MCF 10A (cell line): ENCODE data around the gene CEPT1. TPM values are rescaled to one million over a fixed set of nuclear protein-coding genes. Genes with fewer than 3 reads are reported as not detected.

ENCODE experiments used
- BruUV-seq: library from RNA; stranded (reverse); fragments of 400-500 nt; replicated peaks from 2 replicates; lab custom pipeline; 2021; lab: Mats Ljungman, UMichigan
- CTCF ChIA-PET: fragments of 300-600 bp; sonication (Branson Sonifier 250); formaldehyde crosslinking; extraction: SDS; loops from one replicate; lab custom pipeline; 2021; ENCODE audit warnings: antibody characterized with exemption, inconsistent platforms; lab: Yijun Ruan, JAX
- POLR2A ChIA-PET: fragments of 300-600, 350-650 bp; sonication (Branson Sonifier 250); formaldehyde crosslinking; extraction: SDS; loops from one replicate; lab custom pipeline; 2020; ENCODE audit warnings: antibody characterized with exemption, inconsistent platforms; lab: Yijun Ruan, JAX
- DNase-seq: peaks from one replicate; pipeline ENCODE4 v3.0.0-alpha.2; 2018; ENCODE audit not compliant: unreplicated experiment
- H3K27ac Mint-ChIP-seq: one replicate; pipeline ENCODE4 v1.8.0; 2022; ENCODE audit warnings: mild to moderate bottlenecking, low read depth, mixed read lengths; ENCODE audit not compliant: unreplicated experiment
- H3K27me3 Mint-ChIP-seq: one replicate; pipeline ENCODE4 v1.8.0; 2022; ENCODE audit warnings: mixed read lengths; ENCODE audit not compliant: insufficient read depth, unreplicated experiment
- H3K36me3 Mint-ChIP-seq: one replicate; pipeline ENCODE4 v1.8.0; 2022; ENCODE audit warnings: mild to moderate bottlenecking, moderate library complexity, mixed read lengths; ENCODE audit not compliant: insufficient read depth, unreplicated experiment
- H3K4me1 Mint-ChIP-seq: one replicate; pipeline ENCODE4 v1.8.0; 2022; ENCODE audit warnings: mixed read lengths; ENCODE audit not compliant: insufficient read depth, unreplicated experiment
- H3K4me3 Mint-ChIP-seq: one replicate; pipeline ENCODE4 v1.8.0; 2022; ENCODE audit warnings: mild to moderate bottlenecking, moderate library complexity, mixed read lengths; ENCODE audit not compliant: unreplicated experiment
- H3K9me3 Mint-ChIP-seq: one replicate; pipeline ENCODE4 v1.8.0; 2022; ENCODE audit warnings: mixed read lengths; ENCODE audit not compliant: unreplicated experiment
- CTCF ChIP-seq: fragments of 200-600 bp; IDR thresholded peaks from one replicate; pipeline ENCODE4 v1.8.0; 2022; ENCODE audit warnings: antibody characterized with exemption, mild to moderate bottlenecking; ENCODE audit not compliant: unreplicated experiment
- intact Hi-C: fragments of 100-400 bp; cut with micrococcal nuclease; formaldehyde crosslinking; loops from 2 replicates; pipeline ENCODE4 v1.14.1; 2022
- total RNA-seq: library from RNA; stranded (reverse); gene quantifications from 2 replicates; pipeline ENCODE4 v1.2.3, GENCODE V29; 2022

The CEPT1 gene
- total RNA-seq, 1 experiment from 2014 or later = 45.0 TPM

GRCh38 chr1:111145963-111146768 is 6.1 kb downstream of the CEPT1 start:
- H3K9me3 Mint-ChIP-seq = no peaks in the 10 kb centered on the region
- H3K4me1 Mint-ChIP-seq = peaks cover 41% of the 10 kb centered on the region
- CTCF ChIA-PET = interaction anchor here (0.7 kb wide), 1 partner anchor 115 kb away, joined by 3 read pairs; no protein-coding TSS in a partner anchor
- peak overlapping the region; percentile 1 for H3K27ac Mint-ChIP-seq
- no peak for DNase-seq
- intact Hi-C loops = no loop called here
- no peaks in the 10 kb centered on the region for H3K27me3 Mint-ChIP-seq
- no TSS peak for BruUV-seq
- peaks cover 52% of the 10 kb centered on the region for H3K36me3 Mint-ChIP-seq
- H3K4me3 Mint-ChIP-seq = no peak overlapping the region
- no peak for TF ChIP-seq CTCF
- POLR2A ChIA-PET = interaction anchor here (0.7 kb wide), 1 partner anchor 218 kb away, joined by 3 read pairs; no protein-coding TSS in a partner anchor

GRCh38 chr1:111147948-111148347 is 7.9 kb downstream of the CEPT1 start:
- no peaks in the 10 kb centered on the region for H3K27me3 Mint-ChIP-seq
- intact Hi-C loops = no loop called here
- H3K4me1 Mint-ChIP-seq = peaks cover 28% of the 10 kb centered on the region
- no peaks in the 10 kb centered on the region for H3K9me3 Mint-ChIP-seq
- no peak for DNase-seq
- TF ChIP-seq CTCF = no peak
- H3K27ac Mint-ChIP-seq = no peak overlapping the region
- peaks cover 65% of the 10 kb centered on the region for H3K36me3 Mint-ChIP-seq
- CTCF ChIA-PET = interaction anchor here (1.5 kb wide), 1 partner anchor 117 kb away, joined by 7 read pairs; no protein-coding TSS in a partner anchor
- no TSS peak for BruUV-seq
- POLR2A ChIA-PET = interaction anchor here (1.4 kb wide), 1 partner anchor 8 kb away, joined by 4 read pairs; the partner anchor contains the start of genes CEPT1 and DRAM2
- no peak overlapping the region for H3K4me3 Mint-ChIP-seq

GRCh38 chr1:111148376-111148881 is 8.4 kb downstream of the CEPT1 start:
- DNase-seq = no peak
- Mint-ChIP-seq H3K27ac (no peak overlapping the region), H3K9me3 (no peaks in the 10 kb centered on the region), H3K4me1 (peaks cover 24% of the 10 kb centered on the region), H3K36me3 (peaks cover 69% of the 10 kb centered on the region), H3K4me3 (no peak overlapping the region), H3K27me3 (no peaks in the 10 kb centered on the region)
- POLR2A ChIA-PET = interaction anchor here (1.4 kb wide), 1 partner anchor 9 kb away, joined by 4 read pairs; the partner anchor contains the start of genes CEPT1 and DRAM2
- intact Hi-C loops = no loop called here
- BruUV-seq = no TSS peak
- CTCF ChIA-PET = interaction anchor here (0.6 to 1.5 kb wide), 2 partner anchors 118 to 1224 kb away, joined by 3 to 7 read pairs; no protein-coding TSS in a partner anchor
- no peak for TF ChIP-seq CTCF

GRCh38 chr1:111151838-111152237 is 11.8 kb downstream of the CEPT1 start:
- ChIA-PET POLR2A (interaction anchor here (2.5 kb wide), 1 partner anchor 10 kb away, joined by 12 read pairs; no protein-coding TSS in a partner anchor), CTCF (no interaction called here)
- H3K27ac Mint-ChIP-seq = peak overlapping the region; percentile 5
- H3K36me3 Mint-ChIP-seq = peaks cover 76% of the 10 kb centered on the region
- DNase-seq = no peak
- no peaks in the 10 kb centered on the region for H3K9me3 Mint-ChIP-seq
- peaks cover 15% of the 10 kb centered on the region for H3K4me1 Mint-ChIP-seq
- no peaks in the 10 kb centered on the region for H3K27me3 Mint-ChIP-seq
- no peak overlapping the region for H3K4me3 Mint-ChIP-seq
- no peak for TF ChIP-seq CTCF
- BruUV-seq = no TSS peak
- intact Hi-C loops = no loop called here
